Tibial nerve (tissue), 4 donors: ENCODE data around the gene PDE8B. TPM values are rescaled to one million over a fixed set of nuclear protein-coding genes. Genes with fewer than 3 reads are reported as not detected.

Experiments
- DNase-seq, 2 donors: peaks; one replicate each; pipeline ENCODE4 v3.0.0-alpha.2; 2019; ENCODE audit warnings: low spot score in 2 of 2
- H3K27ac ChIP-seq, 4 donors: fragments of 200-600 bp; sonication (generic) in 3 of 4; one replicate each; pipeline ENCODE4 v1.5.1; 2017 to 2019; ENCODE audit warnings: mild to moderate bottlenecking in 1 of 4
- H3K27me3 ChIP-seq, 2 donors: fragments of 200-600 bp; sonication (generic) in 1 of 2; one replicate each; pipeline versions ENCODE4 v1.5.1 to v1.6.0; 2017 to 2019
- H3K36me3 ChIP-seq, 3 donors: fragments of 200-600 bp; sonication (generic); one replicate each; pipeline ENCODE4 v1.5.1; 2018 to 2019
- H3K4me1 ChIP-seq, 4 donors: fragments of 200-600 bp; sonication (generic) in 3 of 4; one replicate each; pipeline ENCODE4 v1.5.1; 2017 to 2019
- H3K4me3 ChIP-seq, 4 donors: fragments of 200-600 bp; sonication (generic) in 3 of 4; one replicate each; pipeline ENCODE4 v1.5.1; 2017 to 2019; ENCODE audit warnings: mild to moderate bottlenecking in 1 of 4, moderate library complexity in 1 of 4
- H3K9me3 ChIP-seq, 4 donors: fragments of 200-600 bp; sonication (generic) in 3 of 4; one replicate each; pipeline ENCODE4 v1.5.1; 2017 to 2019
- EP300 ChIP-seq, 2 donors: sonication (generic); formaldehyde crosslinking; IDR thresholded peaks; one replicate each; pipeline ENCODE4 v1.6.1; 2017; ENCODE audit warnings: antibody characterized with exemption in 2 of 2, mild to moderate bottlenecking in 1 of 2
- POLR2A ChIP-seq, 2 donors: fragments of 450-650 bp; IDR thresholded peaks; one replicate each; pipeline ENCODE4 v1.6.1; 2017; ENCODE audit warnings: antibody characterized with exemption in 2 of 2, mild to moderate bottlenecking in 2 of 2, moderate library complexity in 2 of 2
- WGBS, 2 donors: methylation state at CpG; one replicate each; pipeline ENCODE4 v1.1.5; 2018; 5-methylcytosine and 5-hydroxymethylcytosine counted together
- total RNA-seq, 4 donors: library from RNA; depleted of rRNA; stranded (reverse); fragments of >200 nt; gene quantifications; one replicate each; pipeline ENCODE4 v1.1.0, GENCODE V29; 2016
- TF ChIP-seq, protein P1 (sequence below), 5 experiments: fragments of 200-600 bp in 3 of 5; fragments of 450-650 bp in 2 of 5; sonication (generic) in 3 of 5; IDR thresholded peaks; one replicate each; pipeline ENCODE4 v1.5.1; 2016 to 2019; ENCODE audit warnings: antibody characterized with exemption in 5 of 5, mild to moderate bottlenecking in 3 of 5, moderate library complexity in 2 of 5

PDE8B gene
- total RNA-seq, 4 donors from 2014 or later, result 6.3 to 8.8 (median 7.2) TPM

DNA sequence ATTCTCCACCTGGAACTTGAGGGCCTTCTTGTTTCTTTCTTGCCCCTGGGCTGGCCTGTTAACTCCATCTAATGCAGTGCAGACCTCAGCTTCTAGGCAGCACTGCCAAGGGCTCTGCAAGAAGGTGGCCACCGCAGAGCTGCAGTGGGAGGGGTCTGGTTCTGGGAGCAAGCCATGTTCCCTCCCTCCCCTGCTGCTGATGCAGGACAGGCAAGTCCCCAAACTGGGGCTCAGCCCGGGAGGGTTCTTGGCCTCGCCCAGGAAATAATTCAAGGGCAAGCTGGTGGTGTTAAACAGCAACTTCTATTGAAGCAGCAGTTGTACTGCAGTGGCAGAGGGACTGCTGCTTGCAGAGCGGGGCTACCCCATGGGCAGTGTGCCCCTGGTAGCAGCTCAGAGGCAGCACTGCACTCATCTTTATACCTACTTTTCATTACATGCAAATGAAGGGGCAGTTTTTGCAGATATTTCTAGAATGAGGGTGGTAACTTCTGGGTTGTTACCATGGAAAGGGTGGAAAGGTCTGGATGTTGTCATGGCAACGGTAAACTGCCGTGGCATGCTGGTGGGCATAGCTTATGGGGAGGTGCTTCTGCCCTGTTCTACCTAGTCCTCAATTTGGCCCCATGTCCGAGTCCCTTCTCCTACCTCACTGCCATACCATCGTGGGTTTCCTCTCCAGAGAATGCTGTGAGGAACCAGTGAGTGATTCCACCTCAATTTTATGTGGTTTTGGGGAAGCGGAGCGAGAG lies 199.6 kb downstream of the PDE8B start:
- TF ChIP-seq POLR2A (IDR thresholded peaks at IDR 0.05) (no peak), EP300 (IDR thresholded peaks at IDR 0.05) (no peak)
- TF ChIP-seq, protein P1, sequence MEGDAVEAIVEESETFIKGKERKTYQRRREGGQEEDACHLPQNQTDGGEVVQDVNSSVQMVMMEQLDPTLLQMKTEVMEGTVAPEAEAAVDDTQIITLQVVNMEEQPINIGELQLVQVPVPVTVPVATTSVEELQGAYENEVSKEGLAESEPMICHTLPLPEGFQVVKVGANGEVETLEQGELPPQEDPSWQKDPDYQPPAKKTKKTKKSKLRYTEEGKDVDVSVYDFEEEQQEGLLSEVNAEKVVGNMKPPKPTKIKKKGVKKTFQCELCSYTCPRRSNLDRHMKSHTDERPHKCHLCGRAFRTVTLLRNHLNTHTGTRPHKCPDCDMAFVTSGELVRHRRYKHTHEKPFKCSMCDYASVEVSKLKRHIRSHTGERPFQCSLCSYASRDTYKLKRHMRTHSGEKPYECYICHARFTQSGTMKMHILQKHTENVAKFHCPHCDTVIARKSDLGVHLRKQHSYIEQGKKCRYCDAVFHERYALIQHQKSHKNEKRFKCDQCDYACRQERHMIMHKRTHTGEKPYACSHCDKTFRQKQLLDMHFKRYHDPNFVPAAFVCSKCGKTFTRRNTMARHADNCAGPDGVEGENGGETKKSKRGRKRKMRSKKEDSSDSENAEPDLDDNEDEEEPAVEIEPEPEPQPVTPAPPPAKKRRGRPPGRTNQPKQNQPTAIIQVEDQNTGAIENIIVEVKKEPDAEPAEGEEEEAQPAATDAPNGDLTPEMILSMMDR (IDR thresholded peaks at IDR 0.05), result no peak
- Histone ChIP-seq H3K4me3 (no peak overlapping the region), H3K27me3 (no peaks in the 10 kb centered on the region), H3K36me3 (no peaks in the 10 kb centered on the region), H3K9me3 (no peaks in the 10 kb centered on the region), H3K27ac (no peak overlapping the region), H3K4me1 (no peaks in the 10 kb centered on the region)
- 79 to 83% methylated on average over 10 of the region's 10 CpGs for WGBS, 2 donors
- no peak for DNase-seq

DNA sequence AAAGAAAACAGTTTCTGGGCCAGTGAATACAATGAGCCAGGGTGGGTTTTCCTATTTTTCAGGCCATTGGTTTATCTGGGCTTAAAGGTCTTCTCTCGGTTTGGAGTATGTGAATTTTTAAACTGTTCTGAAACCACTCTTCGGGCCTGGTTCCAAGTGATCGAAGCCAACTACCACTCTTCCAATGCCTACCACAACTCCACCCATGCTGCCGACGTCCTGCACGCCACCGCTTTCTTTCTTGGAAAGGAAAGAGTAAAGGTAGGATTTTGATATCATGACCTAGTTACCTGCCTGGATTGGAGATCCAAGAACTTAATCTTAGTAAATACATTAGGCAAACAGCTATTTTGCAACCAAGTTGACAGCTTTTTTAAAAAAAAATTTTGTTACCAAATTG lies 202.6 kb downstream of the PDE8B start:
- WGBS, 2 donors, result 92 to 95% methylated on average over 7 of the region's 7 CpGs
- no peak for DNase-seq
- TF ChIP-seq, protein P1 (IDR thresholded peaks at IDR 0.05), result no peak
- TF ChIP-seq POLR2A (IDR thresholded peaks at IDR 0.05) (no peak), EP300 (IDR thresholded peaks at IDR 0.05) (no peak)

DNA sequence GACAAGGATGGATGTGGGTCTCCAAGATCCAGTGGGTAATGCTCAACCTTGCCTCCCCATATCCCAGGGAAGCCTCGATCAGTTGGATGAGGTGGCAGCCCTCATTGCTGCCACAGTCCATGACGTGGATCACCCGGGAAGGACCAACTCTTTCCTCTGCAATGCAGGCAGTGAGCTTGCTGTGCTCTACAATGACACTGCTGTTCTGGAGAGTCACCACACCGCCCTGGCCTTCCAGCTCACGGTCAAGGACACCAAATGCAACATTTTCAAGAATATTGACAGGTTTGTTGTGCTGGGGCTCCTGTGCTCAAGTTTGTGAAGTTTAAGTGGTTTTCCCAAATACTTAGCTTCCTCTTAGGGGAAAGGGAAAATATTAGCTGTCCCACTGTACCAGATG lies 207.7 kb downstream of the PDE8B start:
- 49 to 74% methylated on average over 5 of the region's 5 CpGs for WGBS, 2 donors
- DNase-seq, result no peak
- Histone ChIP-seq H3K9me3 (peaks cover 0 to 4% (median 0%) of the 10 kb centered on the region in 4 donors), H3K4me1 (no peaks in the 10 kb centered on the region), H3K27me3 (no peaks in the 10 kb centered on the region), H3K36me3 (no peaks in the 10 kb centered on the region), H3K27ac (peak overlapping the region in 1 of 4 donors; percentile 24), H3K4me3 (no peak overlapping the region)
- no peak for TF ChIP-seq POLR2A (IDR thresholded peaks at IDR 0.05)
- TF ChIP-seq EP300 (IDR thresholded peaks at IDR 0.05), result no peak
- TF ChIP-seq, protein P1 (IDR thresholded peaks at IDR 0.05), result no peak

More for the DNA sequence above, 202.6 kb downstream of the PDE8B start:
- no peak overlapping the region for H3K27ac ChIP-seq
- H3K4me3 ChIP-seq, result no peak overlapping the region
- no peaks in the 10 kb centered on the region for H3K27me3 ChIP-seq
- no peaks in the 10 kb centered on the region for H3K4me1 ChIP-seq
- no peaks in the 10 kb centered on the region for H3K36me3 ChIP-seq
- no peaks in the 10 kb centered on the region for H3K9me3 ChIP-seq

DNA sequence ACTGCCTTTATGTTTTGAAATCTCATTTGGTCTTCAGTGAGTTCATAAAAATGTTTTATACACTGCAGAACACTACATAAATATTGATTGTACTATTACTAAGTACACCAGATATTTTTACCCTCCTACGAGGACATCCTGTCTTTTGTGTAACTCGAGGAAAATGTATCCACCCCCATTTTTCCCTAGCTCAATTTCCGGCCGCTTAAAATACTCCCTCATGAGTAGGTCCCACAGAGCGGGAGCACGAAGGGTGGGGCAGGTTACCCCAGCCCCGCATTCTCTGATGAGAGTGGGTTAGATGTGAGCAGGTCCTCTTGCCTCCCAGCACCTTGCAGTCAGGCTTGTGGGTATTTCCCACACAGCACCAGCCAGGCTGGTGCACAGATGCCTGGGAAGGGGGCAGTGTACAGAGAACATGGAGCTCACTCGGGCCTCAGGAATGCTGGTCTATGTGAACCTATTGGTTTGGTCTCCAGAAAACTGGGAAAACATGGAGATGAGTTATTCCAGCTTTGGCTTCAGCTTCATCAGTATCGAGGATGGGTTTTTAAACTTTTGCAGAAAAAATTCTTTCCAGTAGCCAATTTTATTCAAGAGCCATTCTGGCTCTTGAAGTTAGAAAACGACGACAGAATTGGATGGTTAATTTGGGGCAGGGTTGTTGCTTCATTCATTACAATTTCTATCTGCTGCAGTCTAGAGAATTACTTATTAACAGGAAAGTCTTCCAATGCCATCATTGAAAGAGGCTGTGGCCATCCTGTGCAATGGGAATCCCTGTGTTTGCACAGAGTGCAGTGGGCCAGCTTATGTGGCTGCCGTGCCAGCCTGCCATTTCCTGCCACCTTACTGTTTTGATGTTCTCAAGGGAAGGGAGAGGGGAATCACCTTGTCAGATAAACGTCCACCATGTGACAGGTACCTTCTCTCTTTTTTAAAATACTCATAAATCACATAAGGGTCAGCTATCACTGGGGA lies 208.4 kb downstream of the PDE8B start:
- no peaks in the 10 kb centered on the region for H3K4me1 ChIP-seq
- H3K27me3 ChIP-seq, result no peaks in the 10 kb centered on the region
- DNase-seq, result no peak
- H3K4me3 ChIP-seq, result no peak overlapping the region
- H3K36me3 ChIP-seq, result no peaks in the 10 kb centered on the region
- peaks cover 0 to 4% (median 0%) of the 10 kb centered on the region in 4 donors for H3K9me3 ChIP-seq
- TF ChIP-seq EP300 (IDR thresholded peaks at IDR 0.05) (no peak), POLR2A (IDR thresholded peaks at IDR 0.05) (no peak)
- TF ChIP-seq, protein P1 (IDR thresholded peaks at IDR 0.05), result no peak
- WGBS, 2 donors, result 50 to 62% methylated on average over 13 of the region's 13 CpGs
- no peak overlapping the region for H3K27ac ChIP-seq
